ENCODE results near the gene SLC5A7.

DNA sequence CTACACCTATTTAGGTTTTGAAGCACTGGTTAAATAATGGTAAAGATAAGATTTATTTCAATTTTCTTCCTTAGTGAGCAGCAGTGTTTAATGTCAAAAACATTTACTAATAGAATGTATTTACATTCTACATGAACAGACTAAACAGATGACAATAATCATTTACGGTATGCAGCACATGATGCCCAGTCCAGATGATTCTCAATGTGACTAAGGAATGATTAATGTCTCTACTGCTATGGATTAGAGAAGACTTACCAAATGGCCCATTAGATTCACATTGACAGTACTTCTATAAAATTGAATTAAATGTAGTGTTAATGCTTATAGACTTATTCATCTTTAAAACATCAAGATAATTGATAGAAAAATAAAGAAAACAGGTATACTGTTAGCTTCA is 22.1 kb upstream of the SLC5A7 start:
- TF ChIP-seq, protein P1, sequence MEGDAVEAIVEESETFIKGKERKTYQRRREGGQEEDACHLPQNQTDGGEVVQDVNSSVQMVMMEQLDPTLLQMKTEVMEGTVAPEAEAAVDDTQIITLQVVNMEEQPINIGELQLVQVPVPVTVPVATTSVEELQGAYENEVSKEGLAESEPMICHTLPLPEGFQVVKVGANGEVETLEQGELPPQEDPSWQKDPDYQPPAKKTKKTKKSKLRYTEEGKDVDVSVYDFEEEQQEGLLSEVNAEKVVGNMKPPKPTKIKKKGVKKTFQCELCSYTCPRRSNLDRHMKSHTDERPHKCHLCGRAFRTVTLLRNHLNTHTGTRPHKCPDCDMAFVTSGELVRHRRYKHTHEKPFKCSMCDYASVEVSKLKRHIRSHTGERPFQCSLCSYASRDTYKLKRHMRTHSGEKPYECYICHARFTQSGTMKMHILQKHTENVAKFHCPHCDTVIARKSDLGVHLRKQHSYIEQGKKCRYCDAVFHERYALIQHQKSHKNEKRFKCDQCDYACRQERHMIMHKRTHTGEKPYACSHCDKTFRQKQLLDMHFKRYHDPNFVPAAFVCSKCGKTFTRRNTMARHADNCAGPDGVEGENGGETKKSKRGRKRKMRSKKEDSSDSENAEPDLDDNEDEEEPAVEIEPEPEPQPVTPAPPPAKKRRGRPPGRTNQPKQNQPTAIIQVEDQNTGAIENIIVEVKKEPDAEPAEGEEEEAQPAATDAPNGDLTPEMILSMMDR (IDR thresholded peaks at IDR 0.05; ENCODE audit: low read length), result no peak
- no peak for TF ChIP-seq EZH2 (IDR thresholded peaks at IDR 0.05; ENCODE audit: borderline replicate concordance, low read length)
